Stimulated activated CD8-positive, alpha-beta memory T cell treated with anti-CD3 and anti-CD28 coated beads, Interleukin-4, amount 100 ng/mL, for 4 hours (primary cell): Measurements from ENCODE around the gene DESI2.

Experiments
- DNase-seq, 2 donors: peaks; one replicate each; pipeline ENCODE4 v3.0.0-alpha.2; 2020; ENCODE audit warnings: low read depth in 2 of 2, low spot score in 1 of 2

Gene DESI2

DNA sequence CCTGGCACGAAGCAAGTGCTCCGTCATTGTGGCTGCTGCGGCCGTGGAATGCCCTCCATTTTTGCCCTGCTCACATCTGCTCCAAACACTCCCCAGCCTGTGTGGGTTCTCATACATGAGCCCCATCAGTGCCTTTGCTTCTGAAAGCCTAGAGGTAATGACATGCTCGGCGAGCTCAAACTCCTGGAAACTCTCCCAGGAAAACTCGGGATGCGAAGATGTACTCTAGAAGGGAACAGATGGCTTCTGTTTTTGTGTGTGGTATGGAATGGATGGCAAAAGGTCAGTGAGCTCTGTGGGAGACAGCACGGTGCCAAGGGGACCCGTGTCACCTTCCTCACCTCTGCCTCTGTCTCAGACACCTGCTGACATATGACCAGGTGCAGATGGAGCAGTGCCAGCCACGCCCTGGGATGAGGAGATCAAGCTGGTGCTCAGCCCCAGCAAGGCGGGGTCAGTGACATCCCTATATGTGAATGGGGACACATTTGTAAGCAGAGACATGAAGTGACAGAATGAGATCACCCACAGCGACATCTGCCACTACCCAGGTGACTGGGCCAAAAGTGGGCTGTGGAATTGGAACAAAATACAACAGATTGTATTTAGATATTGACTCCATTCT is 98.5 kb downstream of the DESI2 start:
- DNase-seq = no peak

DNA sequence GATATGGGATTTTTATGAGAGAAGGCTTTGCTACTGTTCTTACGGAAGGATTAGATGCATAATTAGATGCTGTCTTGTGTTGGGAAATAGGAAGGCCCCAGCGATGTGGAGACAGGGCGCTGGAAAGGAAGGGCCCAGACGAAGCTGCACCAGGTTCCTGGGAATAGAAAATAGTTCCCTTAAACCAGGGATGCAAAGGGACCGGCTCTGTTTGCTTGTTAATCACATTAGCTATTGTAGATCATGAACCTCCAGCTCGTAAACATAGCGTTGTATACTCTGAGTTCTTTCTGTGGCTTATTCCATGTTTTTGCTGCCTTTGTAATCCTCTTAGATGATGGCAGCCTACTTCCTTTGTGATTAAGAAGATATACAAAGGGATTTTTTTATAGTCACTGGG is 102.7 kb downstream of the DESI2 start:
- no peak for DNase-seq

DNA sequence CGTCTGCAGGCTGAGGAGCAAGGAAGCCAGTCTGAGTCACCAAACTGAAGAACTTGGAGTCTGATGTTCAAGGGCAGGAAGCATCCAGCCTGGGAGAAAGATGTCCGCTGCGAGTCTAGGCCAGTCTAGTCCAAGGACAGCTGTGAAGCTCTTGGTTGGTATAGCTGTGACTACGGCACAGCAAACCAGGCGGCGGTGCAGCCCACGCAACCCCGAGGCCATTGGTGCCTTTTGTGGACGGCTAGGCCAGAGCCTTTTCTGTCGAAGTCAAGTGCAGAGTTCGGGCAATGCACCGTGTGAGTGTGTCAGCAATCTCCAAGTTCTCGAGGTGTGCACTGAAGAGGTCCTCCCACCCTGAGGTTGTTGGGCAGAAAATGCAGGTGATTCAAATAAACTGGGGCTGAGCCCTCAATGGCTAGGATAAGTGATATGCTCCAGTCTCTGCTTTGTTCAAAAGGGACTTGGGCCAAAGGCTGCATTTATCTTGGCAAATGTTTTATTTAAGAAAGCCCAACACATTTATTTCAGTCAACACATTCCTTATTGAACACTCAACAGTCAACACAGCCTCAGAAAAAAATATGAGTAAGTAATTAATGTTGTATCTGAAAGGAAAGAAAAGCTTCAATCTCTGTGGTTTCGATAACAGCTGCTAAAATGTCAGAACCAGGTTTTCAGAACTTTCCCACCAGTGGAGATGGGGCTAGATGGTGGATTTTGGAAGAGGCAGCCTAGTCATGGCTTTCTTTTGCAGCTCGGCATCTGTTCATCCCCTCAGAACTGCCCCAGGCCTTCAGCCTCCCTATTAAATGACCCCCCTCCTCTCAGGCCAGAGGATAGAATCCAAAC is 104.4 kb downstream of the DESI2 start:
- DNase-seq = no peak
